Osteoblast (primary cell): ENCODE results near the gene COG6. TPM values are rescaled to one million over a fixed set of nuclear protein-coding genes. Genes with fewer than 3 reads are reported as not detected.

Experiments
- DNase-seq: peaks from one replicate; pipeline ENCODE4 v3.0.0; 2011; ENCODE audit warnings: low spot score, mixed read lengths; ENCODE audit not compliant: insufficient read length; ENCODE audit errors: missing footprints
- H2AFZ ChIP-seq: 2 replicates; pipeline ENCODE4 v1.6.0; 2011; ENCODE audit warnings: mild to moderate bottlenecking, low read length
- H3K27ac ChIP-seq: 2 replicates; pipeline ENCODE4 v1.5.1; 2011; ENCODE audit warnings: mild to moderate bottlenecking, low read depth, low read length, moderate library complexity
- H3K27me3 ChIP-seq: 2 replicates; pipeline ENCODE4 v1.6.0; 2012; ENCODE audit warnings: mild to moderate bottlenecking, control low read depth, inconsistent platforms, low read length, moderate library complexity; ENCODE audit not compliant: insufficient read depth
- H3K36me3 ChIP-seq: 2 replicates; pipeline ENCODE4 v1.5.1; 2011; ENCODE audit warnings: mild to moderate bottlenecking, low read length, control low read depth, moderate library complexity; ENCODE audit not compliant: insufficient read depth
- H3K4me1 ChIP-seq: 2 replicates; pipeline ENCODE4 v1.5.1; 2011; ENCODE audit warnings: mild to moderate bottlenecking, low read length, control low read depth, moderate library complexity; ENCODE audit not compliant: insufficient read depth
- H3K4me2 ChIP-seq: 2 replicates; pipeline ENCODE4 v1.6.0; 2011; ENCODE audit warnings: mild to moderate bottlenecking, low read length; ENCODE audit not compliant: insufficient read depth
- H3K4me3 ChIP-seq: fragments of 200-600 bp; sonication (generic); 3 replicates; pipeline ENCODE4 v1.5.1; 2012; ENCODE audit warnings: mild to moderate bottlenecking, low read length, inconsistent platforms; ENCODE audit not compliant: insufficient read depth
- H3K79me2 ChIP-seq: 2 replicates; pipeline ENCODE4 v1.6.0; 2012; ENCODE audit warnings: mild to moderate bottlenecking, low read length, control low read depth, inconsistent platforms; ENCODE audit not compliant: insufficient read depth
- H3K9me3 ChIP-seq: 2 replicates; pipeline ENCODE4 v1.5.1; 2011; ENCODE audit warnings: low read depth, low read length, control low read depth
- H4K20me1 ChIP-seq: 2 replicates; pipeline ENCODE4 v1.6.0; 2012; ENCODE audit warnings: mild to moderate bottlenecking, low read length, control low read depth; ENCODE audit not compliant: insufficient read depth
- small RNA-seq: library from RNA; depleted of rRNA; stranded (forward); fragments of <200 nt; gene quantifications from one replicate; pipeline ENCODE3, GENCODE V24; 2012
- total RNA-seq: library from RNA; depleted of rRNA; stranded (reverse); fragments of >200 nt; gene quantifications from 2 replicates; pipeline ENCODE4 v1.2.3, GENCODE V29; 2012
- TF ChIP-seq, protein P1 (sequence below): IDR thresholded peaks from 2 replicates; pipeline ENCODE4 v1.5.1; 2011; ENCODE audit warnings: mild to moderate bottlenecking, low read depth, low read length, moderate library complexity; ENCODE audit errors: extremely low read depth

COG6 gene
- total RNA-seq, 1 donor = 36.2 TPM

DNA sequence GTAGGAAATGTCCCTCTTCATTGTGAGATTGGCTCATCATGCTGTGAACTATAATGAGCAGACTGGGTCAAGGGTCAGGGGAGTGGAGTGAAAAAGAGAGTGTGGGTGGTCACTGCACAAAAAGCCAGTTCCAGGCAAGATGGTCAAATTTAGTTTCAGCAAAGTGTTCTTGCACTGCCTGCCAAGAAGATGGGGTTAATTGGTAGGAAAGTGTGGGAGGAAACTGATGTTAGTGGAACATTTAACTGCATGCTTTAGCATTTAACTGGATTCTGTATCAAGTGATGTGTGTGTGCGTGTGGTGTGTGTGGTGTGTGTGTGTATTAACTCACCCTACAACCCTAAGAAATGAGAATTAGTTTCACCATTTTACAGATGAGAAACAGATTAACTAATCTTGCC, 131.6 kb downstream of the COG6 start:
- peaks cover 6% of the 10 kb centered on the region for H3K4me1 ChIP-seq
- DNase-seq = no peak
- TF ChIP-seq, protein P1, sequence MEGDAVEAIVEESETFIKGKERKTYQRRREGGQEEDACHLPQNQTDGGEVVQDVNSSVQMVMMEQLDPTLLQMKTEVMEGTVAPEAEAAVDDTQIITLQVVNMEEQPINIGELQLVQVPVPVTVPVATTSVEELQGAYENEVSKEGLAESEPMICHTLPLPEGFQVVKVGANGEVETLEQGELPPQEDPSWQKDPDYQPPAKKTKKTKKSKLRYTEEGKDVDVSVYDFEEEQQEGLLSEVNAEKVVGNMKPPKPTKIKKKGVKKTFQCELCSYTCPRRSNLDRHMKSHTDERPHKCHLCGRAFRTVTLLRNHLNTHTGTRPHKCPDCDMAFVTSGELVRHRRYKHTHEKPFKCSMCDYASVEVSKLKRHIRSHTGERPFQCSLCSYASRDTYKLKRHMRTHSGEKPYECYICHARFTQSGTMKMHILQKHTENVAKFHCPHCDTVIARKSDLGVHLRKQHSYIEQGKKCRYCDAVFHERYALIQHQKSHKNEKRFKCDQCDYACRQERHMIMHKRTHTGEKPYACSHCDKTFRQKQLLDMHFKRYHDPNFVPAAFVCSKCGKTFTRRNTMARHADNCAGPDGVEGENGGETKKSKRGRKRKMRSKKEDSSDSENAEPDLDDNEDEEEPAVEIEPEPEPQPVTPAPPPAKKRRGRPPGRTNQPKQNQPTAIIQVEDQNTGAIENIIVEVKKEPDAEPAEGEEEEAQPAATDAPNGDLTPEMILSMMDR = no peak
- no peak overlapping the region for H3K27ac ChIP-seq
- H3K79me2 ChIP-seq = no peaks in the 10 kb centered on the region
- H2AFZ ChIP-seq = no peak overlapping the region
- no peaks in the 10 kb centered on the region for H3K27me3 ChIP-seq
- no peaks in the 10 kb centered on the region for H4K20me1 ChIP-seq
- H3K4me3 ChIP-seq = no peak overlapping the region
- no peak overlapping the region for H3K4me2 ChIP-seq
- peaks cover 3% of the 10 kb centered on the region for H3K9me3 ChIP-seq
- no peaks in the 10 kb centered on the region for H3K36me3 ChIP-seq

DNA sequence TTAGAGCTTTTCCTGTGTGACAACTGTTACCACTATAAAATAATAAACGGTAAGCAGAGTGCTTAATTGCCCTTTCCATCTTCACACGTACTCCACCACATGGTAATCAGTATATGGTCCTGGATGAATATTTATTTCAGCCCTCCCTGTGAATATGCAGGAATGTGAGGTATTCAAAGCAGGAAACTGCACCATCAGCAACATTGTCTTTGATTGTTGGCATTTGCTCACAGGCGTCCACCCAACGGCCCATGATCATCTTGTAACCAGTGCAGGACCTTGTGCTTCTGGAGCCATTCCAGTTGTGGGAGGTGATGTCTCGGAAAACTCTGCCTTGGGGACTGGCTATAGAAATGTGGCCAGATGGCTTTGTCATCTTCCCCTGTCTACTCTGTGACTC, 132.6 kb downstream of the COG6 start:
- H3K27ac ChIP-seq = no peak overlapping the region
- no peak for DNase-seq
- H4K20me1 ChIP-seq = no peaks in the 10 kb centered on the region
- H3K4me2 ChIP-seq = no peak overlapping the region
- no peak overlapping the region for H2AFZ ChIP-seq
- H3K27me3 ChIP-seq = no peaks in the 10 kb centered on the region
- peaks cover 6% of the 10 kb centered on the region for H3K4me1 ChIP-seq
- H3K9me3 ChIP-seq = peaks cover 3% of the 10 kb centered on the region
- H3K4me3 ChIP-seq = no peak overlapping the region
- no peaks in the 10 kb centered on the region for H3K79me2 ChIP-seq
- TF ChIP-seq, protein P1 = no peak
- no peaks in the 10 kb centered on the region for H3K36me3 ChIP-seq

- H4K20me1 ChIP-seq = no peaks in the 10 kb centered on the region
- no peaks in the 10 kb centered on the region for H3K79me2 ChIP-seq
- H3K27me3 ChIP-seq = no peaks in the 10 kb centered on the region
- no peak overlapping the region for H3K27ac ChIP-seq
- TF ChIP-seq, protein P1 = no peak
- peaks cover 6% of the 10 kb centered on the region for H3K4me1 ChIP-seq
- H3K36me3 ChIP-seq = no peaks in the 10 kb centered on the region
- H3K4me3 ChIP-seq = no peak overlapping the region
- H2AFZ ChIP-seq = no peak overlapping the region
- no peak for DNase-seq
- peaks cover 3% of the 10 kb centered on the region for H3K9me3 ChIP-seq
- H3K4me2 ChIP-seq = no peak overlapping the region
These were observed 134.0 kb downstream of the COG6 start for GRCh38 chr13:39789451-39789850.

Small RNA genes within 50 kb of the gene (small RNA-seq; reads per million reads assigned to genes)
- gene MIR4305 (not detected), gene RNY4P14 (not detected)

Other genes starting within 250 kb of the COG6 start
- 87.2 and 112 TPM in 2 replicates for gene LHFPL6, start 52.5 kb upstream of the COG6 start, total RNA-seq